GM21528 (cell line): ENCODE results near the gene ZBTB33.

Source experiments
- ATAC-seq: cut with Tn5 transposase; IDR thresholded peaks from one replicate; pipeline ENCODE4 v1.9.1; 2021; ENCODE audit warnings: mild to moderate bottlenecking, moderate library complexity; ENCODE audit not compliant: unreplicated experiment, low FRiP score

The ZBTB33 gene, protein sequence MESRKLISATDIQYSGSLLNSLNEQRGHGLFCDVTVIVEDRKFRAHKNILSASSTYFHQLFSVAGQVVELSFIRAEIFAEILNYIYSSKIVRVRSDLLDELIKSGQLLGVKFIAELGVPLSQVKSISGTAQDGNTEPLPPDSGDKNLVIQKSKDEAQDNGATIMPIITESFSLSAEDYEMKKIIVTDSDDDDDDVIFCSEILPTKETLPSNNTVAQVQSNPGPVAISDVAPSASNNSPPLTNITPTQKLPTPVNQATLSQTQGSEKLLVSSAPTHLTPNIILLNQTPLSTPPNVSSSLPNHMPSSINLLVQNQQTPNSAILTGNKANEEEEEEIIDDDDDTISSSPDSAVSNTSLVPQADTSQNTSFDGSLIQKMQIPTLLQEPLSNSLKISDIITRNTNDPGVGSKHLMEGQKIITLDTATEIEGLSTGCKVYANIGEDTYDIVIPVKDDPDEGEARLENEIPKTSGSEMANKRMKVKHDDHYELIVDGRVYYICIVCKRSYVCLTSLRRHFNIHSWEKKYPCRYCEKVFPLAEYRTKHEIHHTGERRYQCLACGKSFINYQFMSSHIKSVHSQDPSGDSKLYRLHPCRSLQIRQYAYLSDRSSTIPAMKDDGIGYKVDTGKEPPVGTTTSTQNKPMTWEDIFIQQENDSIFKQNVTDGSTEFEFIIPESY

DNA sequence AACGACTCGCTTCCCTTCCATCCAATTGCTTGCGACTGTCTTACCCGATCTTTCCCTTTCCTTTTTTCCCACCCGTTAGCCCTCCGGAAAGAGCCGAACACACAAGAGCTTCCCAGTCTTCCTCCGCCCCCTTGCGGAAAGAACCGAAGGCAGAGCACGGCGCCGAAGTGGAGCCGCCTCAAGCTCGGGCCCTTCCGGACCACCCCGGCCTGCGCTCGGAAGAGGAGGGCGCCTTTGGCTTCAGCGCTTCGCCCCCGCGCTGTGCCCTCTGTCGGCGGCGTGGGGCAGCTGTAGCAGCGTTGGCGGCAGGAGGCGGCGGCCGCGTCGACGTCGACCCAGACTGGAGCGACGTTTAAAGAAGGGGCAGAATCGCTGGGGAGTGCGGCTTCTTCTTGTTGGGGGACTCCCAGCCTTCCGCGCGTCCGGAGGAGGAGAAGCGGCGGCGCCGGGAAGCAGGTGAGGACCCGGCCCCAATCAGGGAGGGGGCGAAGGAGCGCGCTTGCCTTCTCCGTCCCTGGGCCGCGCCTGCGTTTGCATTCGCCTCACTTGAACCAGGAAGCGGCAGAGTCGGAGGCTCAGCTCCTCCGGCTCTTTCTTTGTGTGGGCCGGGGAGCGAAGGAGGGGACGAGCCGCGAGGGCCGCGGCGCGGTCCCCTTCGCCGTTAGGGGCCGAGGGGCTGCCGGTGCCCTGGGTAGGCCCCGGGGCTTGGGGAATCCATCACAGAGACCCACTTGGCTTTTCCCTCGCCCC lies at the start of gene ZBTB33:
Gene ZBTB33 (plus strand): TSS at position 291 of the 750 bp plus-strand sequence. CDS start 2,604 bp downstream, outside the sequence.
- peak; percentile 95 for ATAC-seq

DNA sequence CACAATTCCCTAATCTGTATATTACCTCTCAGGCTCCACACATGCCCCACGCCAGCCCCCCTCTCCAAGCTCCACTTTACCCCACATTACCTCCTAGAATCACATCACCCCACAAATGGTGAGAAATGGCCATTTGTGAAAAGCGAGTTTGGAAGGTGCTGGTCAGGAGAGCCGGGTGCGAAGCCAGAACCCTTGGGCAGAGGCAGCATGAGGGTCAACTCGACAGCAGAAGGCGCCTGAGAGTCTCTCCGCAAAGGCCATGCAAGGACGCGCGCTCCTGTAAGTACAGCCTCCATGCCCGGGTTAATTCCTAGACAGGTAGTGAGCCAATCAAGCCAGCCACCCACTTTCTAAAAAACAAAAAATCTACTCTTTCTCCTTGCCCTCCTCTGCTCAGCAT lies 49.8 kb upstream of the ZBTB33 start:
- ATAC-seq, result no peak

DNA sequence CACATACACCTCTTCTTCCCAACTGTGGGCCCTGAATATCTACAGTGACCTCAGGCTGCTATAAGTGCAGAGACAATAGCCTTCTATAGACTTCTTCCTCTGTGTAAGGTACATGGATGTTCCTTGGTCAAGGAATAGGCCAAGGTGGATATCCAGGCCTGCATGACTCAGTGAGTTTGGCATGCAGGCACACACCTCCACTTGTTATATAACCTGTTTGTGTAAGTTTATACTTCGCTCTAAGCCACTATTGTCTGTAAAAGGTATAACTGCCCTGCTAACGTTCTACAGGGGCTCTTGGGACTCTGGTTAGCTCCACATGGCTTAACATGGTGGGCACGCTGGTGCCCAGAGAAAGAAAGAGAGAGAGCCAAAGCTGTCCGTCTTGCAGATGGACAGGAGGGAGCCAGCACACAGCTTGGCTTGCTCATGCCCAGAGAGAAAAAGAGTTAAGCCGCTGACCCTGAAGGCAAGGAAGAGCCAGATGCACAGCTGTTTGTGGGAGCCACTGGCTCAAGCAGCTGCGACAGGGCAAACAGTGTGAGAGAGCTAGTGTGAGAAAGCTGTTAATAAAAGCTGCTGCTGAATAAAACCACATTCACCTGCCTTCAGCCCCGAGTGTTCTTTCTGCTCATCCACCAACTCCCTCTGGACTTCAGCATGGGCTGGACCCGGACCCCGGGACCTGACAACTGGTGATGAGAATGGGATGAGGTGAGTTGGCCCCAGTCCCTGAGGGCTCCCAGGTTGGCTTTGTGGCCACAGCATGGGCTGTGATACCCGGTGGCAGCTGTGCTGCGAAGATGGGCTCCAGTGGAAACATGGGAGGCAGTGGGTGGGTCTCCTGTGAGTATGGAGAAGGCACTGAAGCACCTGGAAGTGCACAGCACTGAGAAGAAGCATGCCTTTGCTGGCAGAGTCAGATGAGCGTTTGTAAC lies 44.5 kb upstream of the ZBTB33 start:
- no peak for ATAC-seq

DNA sequence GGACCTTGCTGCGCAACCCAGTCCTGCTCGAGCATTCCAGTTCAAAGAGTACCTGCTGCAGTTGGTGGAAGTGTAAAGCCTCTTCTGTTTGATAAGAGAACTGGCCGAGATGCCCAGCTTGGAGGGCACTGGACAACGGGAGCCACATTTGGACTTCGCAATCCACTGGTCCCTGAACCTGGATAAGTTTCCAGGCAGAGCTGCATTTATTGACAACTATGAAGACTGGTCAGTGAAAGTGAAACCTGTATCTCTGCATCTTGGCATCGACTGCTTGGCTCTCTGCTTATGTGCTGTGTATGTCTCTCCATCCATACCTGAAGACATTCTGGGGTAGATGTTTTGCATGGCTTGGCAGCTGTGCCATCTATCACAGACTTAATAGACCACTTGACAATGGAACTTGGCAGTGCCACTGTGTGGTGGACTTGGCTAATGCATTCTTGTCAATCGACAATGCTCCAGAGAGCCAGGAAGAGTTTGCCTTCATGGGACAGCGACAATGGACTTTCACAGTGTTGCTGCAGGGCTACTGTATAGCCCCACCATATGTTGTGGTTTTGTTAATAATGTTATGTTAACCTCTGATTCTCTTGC lies 43.5 kb upstream of the ZBTB33 start:
- ATAC-seq, result no peak

DNA sequence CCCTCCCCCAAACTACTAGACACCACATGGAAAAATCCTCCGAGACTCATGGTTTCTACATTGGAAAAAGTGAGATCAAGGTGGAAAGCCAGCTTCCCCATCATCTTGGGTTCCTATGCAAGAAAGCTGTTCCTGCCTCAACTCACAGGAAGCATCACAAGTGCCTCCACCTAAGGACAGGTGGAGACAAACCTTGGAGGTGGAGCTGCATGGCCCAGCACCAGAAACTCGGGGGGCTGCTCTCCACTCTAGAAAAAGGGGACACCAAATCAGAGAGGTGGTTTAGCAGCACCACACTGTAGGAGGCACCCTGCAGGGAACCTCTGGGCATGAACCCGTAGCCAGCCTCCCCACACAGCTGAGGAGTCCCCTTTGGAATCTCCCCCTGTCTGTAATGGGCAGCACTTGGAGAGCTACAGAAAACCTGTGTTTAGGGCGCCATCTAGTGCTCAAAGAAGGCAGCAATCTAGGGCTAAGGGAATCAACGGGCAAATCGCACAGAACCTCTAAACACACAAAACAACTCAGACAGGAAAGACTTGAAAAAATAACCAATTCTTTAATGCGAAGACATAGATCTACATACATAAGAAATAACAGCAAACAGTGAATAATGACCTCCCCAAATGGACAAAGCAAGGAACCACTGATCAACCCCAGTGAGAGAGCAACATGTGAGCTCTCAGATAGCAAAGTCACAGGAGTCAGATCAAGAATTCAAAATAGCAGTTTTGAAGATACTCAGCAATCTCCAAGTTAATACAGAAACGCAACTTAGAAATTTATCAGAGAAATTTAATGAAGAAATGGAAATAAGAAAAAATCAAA lies 37.0 kb upstream of the ZBTB33 start:
- ATAC-seq, result no peak

DNA sequence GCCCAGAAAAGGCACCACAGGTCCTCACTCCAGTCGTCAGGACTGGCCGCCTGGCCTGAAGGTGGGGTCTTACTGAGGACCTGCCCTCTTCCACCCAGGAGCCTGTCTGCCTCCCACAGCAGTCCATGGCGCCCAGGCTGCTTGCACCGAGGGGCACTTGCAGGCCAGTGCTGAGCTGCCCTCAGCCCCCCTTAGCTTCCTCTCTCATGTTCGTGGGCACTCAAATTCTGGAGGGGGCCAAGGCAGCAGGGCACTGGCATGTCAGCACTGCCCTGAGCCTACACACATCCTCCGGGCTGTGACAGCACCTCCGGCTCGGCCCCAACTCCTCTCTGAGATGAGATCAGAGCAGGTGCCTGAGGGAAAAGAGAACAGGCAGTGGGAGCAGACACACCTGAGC lies 27.2 kb upstream of the ZBTB33 start:
- ATAC-seq, result no peak

DNA sequence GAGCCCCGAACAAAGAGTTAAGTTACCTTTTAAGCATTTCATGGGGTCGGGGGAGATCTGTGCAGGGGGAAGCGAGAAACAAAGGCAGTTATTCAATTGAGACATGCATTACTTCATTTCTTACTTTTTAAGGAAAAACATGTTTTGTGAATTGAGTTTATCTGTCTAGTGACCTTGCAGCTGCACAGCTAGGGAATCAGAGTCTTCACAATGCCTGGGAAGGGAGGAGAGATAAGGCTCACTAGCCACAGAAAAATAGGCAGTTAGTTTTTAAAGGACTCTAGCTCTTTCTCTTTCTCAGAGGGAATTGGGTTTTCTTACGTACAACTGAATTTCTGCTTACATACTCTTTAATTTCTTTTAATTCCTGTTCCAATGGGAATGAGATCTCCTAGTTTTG lies 26.2 kb upstream of the ZBTB33 start:
- ATAC-seq, result no peak

DNA sequence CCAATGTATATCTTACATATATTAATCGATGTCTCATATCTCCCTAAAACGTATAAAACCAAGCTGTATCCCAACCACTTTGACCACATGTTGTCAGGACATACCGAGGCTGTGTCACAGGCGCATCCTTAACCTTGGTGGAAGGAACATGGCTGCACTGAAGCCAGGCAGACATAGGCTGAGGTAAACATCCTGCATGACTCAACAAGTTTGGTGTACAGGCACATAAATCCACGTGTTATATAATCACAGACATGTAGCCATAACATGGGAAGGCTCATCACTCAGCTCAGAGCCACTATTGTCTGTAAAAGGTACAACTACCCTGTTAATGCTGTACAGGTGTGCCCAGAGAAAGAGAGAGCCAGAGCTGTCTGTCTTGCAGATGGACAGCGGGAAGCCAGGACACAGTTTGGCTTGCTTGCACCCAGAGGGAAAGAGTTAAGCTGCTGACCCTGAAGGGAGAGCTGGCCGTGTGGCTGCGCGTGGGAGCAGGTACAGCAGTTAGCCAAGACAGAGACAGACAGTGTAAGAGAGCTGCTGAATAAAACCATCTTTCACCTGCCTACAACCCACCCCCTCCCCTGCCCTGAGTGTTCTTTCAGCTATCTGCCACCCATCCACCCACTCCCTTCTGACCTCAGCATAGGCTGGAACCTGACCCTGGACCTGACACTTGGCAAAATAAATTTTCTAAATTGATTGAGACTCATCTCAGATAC lies 22.3 kb upstream of the ZBTB33 start:
- no peak for ATAC-seq

DNA sequence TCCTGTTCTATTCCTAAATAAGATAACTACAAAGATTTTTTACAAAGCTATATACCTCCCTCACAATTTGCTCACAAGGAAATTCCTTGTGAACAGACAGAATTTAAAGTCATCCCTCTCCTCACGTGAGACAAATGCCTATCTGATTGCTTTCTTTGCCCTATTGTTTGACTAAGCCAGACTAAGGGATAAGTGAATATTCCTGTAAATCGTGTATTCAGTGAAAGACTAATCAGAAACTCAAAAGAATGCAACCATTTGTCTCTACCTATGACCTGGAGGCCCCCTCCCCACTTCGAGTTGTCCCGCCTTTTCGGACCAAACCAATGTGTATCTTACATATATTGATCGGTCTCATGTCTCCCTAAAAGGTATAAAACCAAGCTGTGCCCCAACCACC lies 15.3 kb upstream of the ZBTB33 start:
- ATAC-seq, result no peak

DNA sequence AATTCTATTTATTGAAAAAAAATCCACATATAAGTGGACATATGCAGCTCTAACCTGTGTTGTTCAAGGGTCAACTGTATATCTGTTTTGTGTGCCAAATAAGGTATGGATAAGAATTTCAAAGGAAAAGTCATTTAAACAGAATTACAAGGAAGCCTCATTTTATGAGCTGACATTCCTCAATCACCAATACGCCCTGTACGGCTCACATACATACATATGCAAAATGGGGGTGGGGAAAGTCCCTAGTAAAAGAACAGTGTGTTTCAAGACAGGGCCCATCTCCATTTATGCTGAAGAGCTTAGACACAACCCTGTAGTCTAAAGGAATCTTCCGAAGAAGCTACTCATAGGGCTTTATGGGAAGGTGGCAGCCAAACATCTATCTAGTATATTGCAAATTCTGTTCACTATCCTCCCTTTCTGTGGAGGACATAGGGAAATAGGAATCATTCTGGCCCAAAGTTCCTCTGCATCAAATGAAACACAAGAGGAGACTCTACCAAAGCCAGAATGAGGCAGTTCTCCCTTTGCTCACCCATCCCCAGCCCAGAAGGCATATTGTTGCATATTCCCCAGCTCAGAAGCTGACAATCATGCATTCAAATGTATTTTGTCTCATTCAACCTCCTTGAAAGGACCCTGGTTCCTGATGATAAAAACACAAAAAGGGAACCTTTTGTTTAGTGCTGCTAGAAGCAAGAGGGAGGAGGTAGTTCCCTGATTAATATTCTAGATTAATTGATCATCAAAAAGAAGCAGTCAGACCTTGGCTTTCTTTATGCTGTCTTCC lies 13.7 kb upstream of the ZBTB33 start:
- no peak for ATAC-seq

DNA sequence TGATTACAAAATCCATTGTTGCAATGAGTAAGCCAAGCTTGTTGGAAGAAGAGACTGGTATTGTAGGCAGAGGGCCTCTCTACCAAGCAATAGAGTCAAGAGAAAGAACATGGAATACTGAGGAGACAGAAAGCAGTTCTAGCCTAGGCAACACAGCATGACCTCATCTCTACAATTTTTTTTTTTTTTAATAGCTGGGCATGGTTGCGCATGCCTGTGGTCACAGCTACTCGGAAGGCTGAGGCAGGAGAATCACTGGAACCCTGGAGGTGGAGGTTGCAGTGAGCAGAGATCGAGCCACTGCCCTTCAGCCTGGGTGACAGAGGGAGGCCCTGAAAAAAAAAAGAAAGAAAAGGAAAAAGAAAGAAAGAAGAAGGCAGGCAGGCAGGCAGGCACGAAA lies 11.7 kb upstream of the ZBTB33 start:
- ATAC-seq, result no peak

DNA sequence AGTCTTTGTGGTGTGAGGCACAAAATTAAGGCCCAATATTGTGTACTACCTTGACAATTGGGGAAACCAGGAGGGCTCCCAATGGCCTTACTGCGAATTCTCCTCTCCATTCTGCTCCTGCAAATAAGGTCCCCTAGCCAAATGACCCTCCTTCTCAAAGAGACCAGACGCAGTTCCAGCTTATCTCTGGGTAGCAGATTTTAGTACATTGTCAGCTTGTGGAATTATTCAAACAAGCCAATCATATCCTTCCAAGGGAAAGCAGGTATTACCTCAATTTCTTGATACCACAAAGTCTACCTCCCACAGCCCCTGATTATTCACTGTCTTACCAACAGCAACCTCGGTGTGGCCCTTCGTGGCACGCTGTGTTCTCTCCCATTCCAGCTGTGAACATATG lies 7.8 kb upstream of the ZBTB33 start:
- no peak for ATAC-seq

DNA sequence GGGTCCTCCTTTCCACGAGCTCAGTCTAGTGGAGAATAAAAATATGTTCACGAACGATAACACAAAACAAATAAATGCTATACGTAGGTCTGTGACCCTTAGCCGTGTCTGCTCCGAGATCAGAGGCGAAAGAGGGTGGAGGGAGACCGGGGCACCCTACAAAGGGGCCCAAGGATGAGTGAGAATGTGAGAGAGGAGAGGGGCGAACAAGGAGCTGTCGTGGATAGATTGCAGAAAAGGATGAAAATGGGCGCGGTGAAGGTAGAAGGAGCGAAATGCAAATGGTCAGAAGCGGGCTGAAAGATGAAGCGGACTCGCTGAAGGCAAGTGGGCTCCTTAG lies 6.2 kb upstream of the ZBTB33 start:
- ATAC-seq, result peak; percentile 20

DNA sequence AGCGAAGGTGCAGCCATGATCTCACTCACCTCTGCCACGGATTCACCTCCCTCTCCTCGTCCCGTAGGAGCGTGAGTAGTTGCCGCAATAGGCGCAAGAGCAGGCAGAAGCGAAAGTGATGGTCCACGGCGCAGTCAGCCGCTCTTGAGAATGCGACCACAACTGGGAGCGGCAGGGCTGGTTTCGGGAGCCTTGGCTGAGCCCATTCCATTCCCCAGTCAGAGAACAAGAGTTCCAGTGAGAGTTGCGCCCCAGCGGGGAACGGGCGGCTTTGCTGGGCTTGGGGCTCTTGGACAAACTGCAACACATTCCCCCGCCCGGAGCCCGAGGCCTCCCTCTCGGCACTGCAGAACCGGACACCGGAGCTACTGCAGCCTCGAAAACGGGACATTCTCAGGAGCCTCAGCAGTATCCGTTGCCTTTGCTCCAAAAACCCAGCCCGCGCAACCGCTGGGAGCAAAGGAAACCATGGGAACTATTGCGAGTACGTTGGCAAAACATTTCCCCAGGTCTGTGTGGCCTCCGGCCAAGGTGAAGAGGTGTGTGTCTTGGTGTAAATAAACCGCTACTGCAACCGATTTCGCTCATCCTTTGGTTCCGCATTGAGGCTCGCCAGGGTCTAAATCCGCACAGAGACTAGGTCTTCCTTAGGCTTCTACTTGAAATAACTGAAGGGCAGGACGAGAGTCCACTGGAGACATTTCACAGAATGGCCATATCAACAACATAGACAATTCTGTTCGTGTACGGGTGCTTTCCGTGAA lies 5.7 kb upstream of the ZBTB33 start:
- peak; percentile 61 for ATAC-seq

DNA sequence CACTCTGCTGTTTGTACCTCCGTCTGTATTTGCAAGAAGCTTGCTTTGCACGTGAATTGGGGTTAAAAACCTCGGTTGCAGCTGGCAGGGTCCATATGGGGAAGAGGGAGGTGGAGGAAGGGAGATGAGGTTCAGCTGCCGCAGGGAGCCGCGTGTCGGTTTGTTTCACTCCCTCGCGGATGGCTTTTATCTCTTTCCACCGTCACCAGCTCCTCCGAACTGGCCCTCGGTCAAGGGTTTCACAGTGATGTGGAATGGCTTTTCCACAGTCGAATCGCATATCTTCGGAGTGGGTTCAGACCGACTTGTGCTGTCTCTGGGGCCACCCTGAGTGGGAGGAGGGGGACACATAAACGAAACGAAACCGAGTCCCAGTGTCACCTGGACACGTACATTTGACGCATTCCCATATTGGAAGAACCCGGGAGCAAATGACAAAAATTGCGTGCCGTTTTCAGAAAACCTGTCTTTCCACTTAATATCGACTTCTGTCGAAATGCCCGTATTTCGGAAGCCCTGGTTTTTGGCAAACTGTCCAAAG lies 929 bp downstream of the ZBTB33 start:
- ATAC-seq, result no peak

DNA sequence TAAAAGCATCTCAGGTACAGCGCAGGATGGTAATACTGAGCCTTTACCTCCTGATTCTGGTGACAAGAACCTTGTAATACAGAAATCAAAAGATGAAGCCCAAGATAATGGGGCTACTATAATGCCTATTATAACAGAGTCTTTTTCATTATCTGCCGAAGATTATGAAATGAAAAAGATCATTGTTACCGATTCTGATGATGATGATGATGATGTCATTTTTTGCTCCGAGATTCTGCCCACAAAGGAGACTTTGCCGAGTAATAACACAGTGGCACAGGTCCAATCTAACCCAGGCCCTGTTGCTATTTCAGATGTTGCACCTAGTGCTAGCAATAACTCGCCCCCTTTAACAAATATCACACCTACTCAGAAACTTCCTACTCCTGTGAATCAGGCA lies 3.2 kb downstream of the ZBTB33 start:
- ATAC-seq, result no peak

DNA sequence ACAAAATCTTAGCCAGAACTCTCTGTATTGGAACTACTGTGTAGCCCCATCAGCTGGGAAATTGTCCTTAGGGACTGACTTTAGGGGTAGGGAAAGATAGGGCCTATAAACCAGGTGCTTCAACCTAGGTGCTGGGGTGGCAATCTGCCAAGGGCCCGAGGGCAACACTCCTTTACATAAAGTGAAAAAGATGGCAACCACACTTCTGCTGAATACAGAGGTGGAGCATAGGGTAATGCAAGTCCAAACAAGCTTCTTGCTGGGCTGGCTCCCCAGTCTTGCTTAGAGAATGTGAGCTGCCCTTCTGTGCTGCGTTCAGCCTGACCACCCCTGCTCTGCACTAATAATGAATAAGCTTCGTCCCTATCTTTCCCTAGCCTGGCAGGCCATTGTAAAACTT lies 9.8 kb downstream of the ZBTB33 start:
- no peak for ATAC-seq
